Measurements from ENCODE around the gene PRAMEF12. TPM values are rescaled to one million over a fixed set of nuclear protein-coding genes. Genes with fewer than 3 reads are reported as not detected.

PRAMEF12 gene
- total RNA-seq, 1 donor from 2014 or later, result not detected

DNA sequence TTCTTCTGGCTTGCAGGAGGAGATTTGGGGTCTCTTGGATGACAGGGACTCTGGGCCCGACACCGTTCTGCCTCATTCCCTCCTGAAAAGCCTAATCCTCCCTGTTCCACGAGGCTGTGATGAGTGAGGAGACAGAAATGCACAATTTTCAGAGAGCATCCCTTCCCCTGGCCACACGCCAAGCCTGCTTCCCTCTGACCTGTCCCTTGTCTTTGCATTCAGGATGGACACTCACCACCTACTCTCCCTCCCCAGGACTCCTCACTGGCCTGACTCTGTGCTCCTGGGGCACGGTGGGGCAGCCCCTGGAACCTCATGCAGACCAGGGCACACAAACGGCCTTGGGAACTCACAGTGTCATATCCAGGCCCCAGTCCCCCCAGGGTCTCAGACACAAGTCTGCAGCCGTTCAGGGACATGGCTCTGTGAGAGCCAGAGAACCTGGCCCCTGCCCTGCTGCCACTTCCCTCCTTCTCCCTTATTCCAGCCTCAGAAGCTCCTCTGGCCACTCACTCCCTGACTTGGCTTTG lies 3.5 kb upstream of the PRAMEF12 start:
- peak in 1 of 2 donors; percentile 70 for DNase-seq (ENCODE audit: extremely low spot score in 2 of 2)
- Histone ChIP-seq H3K4me3 (no peak overlapping the region), H3K27me3 (no peaks in the 10 kb centered on the region), H3K4me1 (no peaks in the 10 kb centered on the region), H3K36me3 (no peaks in the 10 kb centered on the region), H3K9me3 (no peaks in the 10 kb centered on the region), H3K27ac (no peak overlapping the region)
- intact Hi-C loops (cut with DNase I), result no loop called here
- TF ChIP-seq, protein P1, sequence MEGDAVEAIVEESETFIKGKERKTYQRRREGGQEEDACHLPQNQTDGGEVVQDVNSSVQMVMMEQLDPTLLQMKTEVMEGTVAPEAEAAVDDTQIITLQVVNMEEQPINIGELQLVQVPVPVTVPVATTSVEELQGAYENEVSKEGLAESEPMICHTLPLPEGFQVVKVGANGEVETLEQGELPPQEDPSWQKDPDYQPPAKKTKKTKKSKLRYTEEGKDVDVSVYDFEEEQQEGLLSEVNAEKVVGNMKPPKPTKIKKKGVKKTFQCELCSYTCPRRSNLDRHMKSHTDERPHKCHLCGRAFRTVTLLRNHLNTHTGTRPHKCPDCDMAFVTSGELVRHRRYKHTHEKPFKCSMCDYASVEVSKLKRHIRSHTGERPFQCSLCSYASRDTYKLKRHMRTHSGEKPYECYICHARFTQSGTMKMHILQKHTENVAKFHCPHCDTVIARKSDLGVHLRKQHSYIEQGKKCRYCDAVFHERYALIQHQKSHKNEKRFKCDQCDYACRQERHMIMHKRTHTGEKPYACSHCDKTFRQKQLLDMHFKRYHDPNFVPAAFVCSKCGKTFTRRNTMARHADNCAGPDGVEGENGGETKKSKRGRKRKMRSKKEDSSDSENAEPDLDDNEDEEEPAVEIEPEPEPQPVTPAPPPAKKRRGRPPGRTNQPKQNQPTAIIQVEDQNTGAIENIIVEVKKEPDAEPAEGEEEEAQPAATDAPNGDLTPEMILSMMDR (IDR thresholded peaks at IDR 0.05), result no peak
- no peak for TF ChIP-seq POLR2A (IDR thresholded peaks at IDR 0.05)
- TF ChIP-seq POLR2AphosphoS5 (IDR thresholded peaks at IDR 0.05; ENCODE audit: insufficient read depth in 1 of 2, low read depth in 1 of 2), result no peak

DNA sequence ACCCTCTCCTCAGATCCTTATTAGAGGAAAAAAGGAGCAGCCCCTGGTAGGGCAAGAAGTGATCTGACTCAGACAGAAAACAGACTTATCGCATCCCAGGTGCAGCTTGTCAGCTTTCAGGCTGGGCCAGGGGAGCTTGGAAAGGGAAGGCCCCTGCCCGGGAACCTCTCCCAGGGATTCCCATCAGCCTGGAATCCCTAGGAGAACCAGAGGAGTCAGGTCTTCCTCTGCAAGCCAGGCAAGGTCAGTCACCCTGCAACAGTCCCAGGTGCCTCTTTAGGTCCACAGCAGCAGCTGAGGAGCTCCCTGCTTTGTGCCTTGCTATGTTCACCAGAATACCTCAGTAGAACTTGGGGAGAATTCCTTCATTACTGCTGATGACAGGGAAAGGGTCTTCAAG lies 2.9 kb upstream of the PRAMEF12 start:
- Histone ChIP-seq H3K4me1 (no peaks in the 10 kb centered on the region), H3K4me3 (no peak overlapping the region), H3K36me3 (no peaks in the 10 kb centered on the region), H3K27ac (no peak overlapping the region), H3K9me3 (no peaks in the 10 kb centered on the region), H3K27me3 (no peaks in the 10 kb centered on the region)
- intact Hi-C loops (cut with DNase I), result no loop called here
- TF ChIP-seq POLR2A (IDR thresholded peaks at IDR 0.05), result no peak
- TF ChIP-seq, protein P1 (IDR thresholded peaks at IDR 0.05), result no peak
- no peak for TF ChIP-seq POLR2AphosphoS5 (IDR thresholded peaks at IDR 0.05; ENCODE audit: insufficient read depth in 1 of 2, low read depth in 1 of 2)
- no peak for DNase-seq (ENCODE audit: extremely low spot score in 2 of 2)

DNA sequence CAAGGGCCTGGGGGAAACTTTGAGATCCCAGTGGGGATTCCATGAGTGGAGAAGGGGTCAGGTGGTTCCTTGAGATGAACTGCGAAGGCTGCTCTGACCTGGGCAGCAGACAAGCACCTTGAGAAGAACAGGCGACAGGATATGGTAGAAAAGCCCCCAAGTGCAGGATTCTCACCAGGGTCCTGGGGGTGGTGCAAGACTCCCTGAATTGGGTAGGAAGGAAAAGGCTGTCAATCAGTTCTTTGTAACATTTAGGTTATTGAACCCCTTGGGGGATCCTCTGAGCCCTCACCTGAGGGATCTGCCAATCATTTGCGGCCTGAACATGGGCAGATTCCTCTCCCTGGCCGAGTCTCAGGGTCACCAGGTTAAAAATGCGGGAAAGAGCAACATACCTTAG lies 2.4 kb upstream of the PRAMEF12 start:
- no peaks in the 10 kb centered on the region for H3K27me3 ChIP-seq
- intact Hi-C loops (cut with DNase I), result no loop called here

DNA sequence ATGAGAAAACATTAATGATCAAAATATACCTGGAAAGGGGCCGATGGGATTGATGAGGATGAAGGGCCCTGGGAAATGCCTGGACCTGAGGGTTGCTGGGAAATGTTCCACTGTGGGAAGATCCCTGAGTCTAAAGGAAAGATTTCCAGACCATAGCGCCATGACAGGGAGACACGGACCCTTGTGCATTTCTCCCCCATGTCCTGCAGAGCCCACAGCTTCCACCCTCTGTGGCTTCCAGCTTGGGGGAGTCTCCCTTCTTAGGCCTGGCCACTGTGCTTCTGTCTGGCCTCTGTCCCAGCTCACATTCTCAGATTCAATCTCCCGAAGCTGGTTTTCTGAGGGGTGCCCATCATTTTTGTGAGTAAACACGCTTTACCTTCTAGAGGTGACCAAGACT lies 1.0 kb upstream of the PRAMEF12 start:
- Histone ChIP-seq H3K4me3 (no peak overlapping the region), H3K27ac (no peak overlapping the region), H3K4me1 (no peaks in the 10 kb centered on the region), H3K27me3 (no peaks in the 10 kb centered on the region), H3K9me3 (no peaks in the 10 kb centered on the region), H3K36me3 (no peaks in the 10 kb centered on the region)
- TF ChIP-seq POLR2AphosphoS5 (IDR thresholded peaks at IDR 0.05; ENCODE audit: insufficient read depth in 1 of 2, low read depth in 1 of 2) (no peak), POLR2A (IDR thresholded peaks at IDR 0.05) (no peak)
- TF ChIP-seq, protein P1 (IDR thresholded peaks at IDR 0.05), result no peak
- intact Hi-C loops (cut with DNase I), result no loop called here
- DNase-seq (ENCODE audit: extremely low spot score in 2 of 2), result peak in 1 of 2 donors; percentile 43

More for the DNA sequence above, 2.4 kb upstream of the PRAMEF12 start:
- Histone ChIP-seq H3K9me3 (no peaks in the 10 kb centered on the region), H3K36me3 (no peaks in the 10 kb centered on the region), H3K4me3 (no peak overlapping the region), H3K27ac (no peak overlapping the region), H3K4me1 (no peaks in the 10 kb centered on the region)
- TF ChIP-seq, protein P1 (IDR thresholded peaks at IDR 0.05), result no peak
- TF ChIP-seq POLR2A (IDR thresholded peaks at IDR 0.05), result no peak
- no peak for TF ChIP-seq POLR2AphosphoS5 (IDR thresholded peaks at IDR 0.05; ENCODE audit: insufficient read depth in 1 of 2, low read depth in 1 of 2)
- DNase-seq (ENCODE audit: extremely low spot score in 2 of 2), result peak in 1 of 2 donors; percentile 81

DNA sequence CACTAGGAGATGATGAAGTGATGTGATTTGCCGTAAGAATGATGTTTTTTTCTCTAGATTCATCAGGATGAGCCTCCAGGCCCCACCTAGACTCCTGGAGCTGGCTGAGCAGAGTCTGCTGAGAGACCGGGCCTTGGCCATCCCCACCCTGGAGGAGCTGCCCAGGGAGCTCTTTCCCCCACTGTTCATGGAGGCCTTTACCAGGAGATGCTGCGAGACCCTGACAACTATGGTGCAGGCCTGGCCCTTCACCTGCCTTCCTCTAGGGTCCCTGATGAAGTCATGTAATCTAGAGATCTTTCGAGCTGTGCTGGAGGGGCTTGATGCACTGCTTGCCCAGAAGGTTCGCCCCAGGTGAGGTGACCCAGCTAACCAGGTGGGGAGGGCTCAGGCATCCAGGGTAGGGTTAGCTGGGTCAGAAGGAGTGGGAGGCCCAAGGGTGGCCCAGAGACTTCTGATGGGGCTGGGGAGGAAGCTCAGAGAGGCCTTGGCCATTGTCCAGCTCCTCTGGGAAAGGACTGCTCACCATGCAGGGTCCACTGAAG lies 1.3 kb downstream of the PRAMEF12 start:
- no peaks in the 10 kb centered on the region for H3K4me1 ChIP-seq
- DNase-seq (ENCODE audit: extremely low spot score in 2 of 2), result peak in 1 of 2 donors; percentile 58
- H3K27ac ChIP-seq, result no peak overlapping the region
- H3K27me3 ChIP-seq, result no peaks in the 10 kb centered on the region
- intact Hi-C loops (cut with DNase I), result no loop called here
- no peak overlapping the region for H3K4me3 ChIP-seq
- H3K36me3 ChIP-seq, result no peaks in the 10 kb centered on the region
- no peak for TF ChIP-seq POLR2A (IDR thresholded peaks at IDR 0.05)
- TF ChIP-seq, protein P1 (IDR thresholded peaks at IDR 0.05), result no peak
- TF ChIP-seq POLR2AphosphoS5 (IDR thresholded peaks at IDR 0.05; ENCODE audit: insufficient read depth in 1 of 2, low read depth in 1 of 2), result no peak
- no peaks in the 10 kb centered on the region for H3K9me3 ChIP-seq
